Measurements from ENCODE around the gene GALT.

DNA sequence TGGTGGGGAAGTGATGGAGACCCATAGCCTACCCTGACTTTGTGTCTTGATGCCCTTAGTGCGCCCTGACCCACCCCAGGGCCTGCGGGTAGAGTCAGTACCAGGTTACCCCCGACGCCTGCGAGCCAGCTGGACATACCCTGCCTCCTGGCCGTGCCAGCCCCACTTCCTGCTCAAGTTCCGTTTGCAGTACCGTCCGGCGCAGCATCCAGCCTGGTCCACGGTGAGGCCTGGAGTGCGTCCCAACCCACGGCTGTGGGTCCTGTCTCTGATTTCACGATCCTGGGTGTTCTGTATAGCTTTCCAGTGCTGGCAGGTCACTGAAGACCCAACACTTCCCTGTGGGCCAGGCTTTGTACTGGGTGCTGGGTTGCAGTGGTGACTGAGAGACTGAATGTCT lies 12.0 kb downstream of the GALT start:
- TF ChIP-seq, protein P1, sequence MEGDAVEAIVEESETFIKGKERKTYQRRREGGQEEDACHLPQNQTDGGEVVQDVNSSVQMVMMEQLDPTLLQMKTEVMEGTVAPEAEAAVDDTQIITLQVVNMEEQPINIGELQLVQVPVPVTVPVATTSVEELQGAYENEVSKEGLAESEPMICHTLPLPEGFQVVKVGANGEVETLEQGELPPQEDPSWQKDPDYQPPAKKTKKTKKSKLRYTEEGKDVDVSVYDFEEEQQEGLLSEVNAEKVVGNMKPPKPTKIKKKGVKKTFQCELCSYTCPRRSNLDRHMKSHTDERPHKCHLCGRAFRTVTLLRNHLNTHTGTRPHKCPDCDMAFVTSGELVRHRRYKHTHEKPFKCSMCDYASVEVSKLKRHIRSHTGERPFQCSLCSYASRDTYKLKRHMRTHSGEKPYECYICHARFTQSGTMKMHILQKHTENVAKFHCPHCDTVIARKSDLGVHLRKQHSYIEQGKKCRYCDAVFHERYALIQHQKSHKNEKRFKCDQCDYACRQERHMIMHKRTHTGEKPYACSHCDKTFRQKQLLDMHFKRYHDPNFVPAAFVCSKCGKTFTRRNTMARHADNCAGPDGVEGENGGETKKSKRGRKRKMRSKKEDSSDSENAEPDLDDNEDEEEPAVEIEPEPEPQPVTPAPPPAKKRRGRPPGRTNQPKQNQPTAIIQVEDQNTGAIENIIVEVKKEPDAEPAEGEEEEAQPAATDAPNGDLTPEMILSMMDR (IDR thresholded peaks at IDR 0.05), result no peak
- TF ChIP-seq POLR2A (IDR thresholded peaks at IDR 0.05), result no peak

Data from stomach (tissue), 4 donors.